SK-N-SH (cell line): Measurements from ENCODE around the gene FGD1. TPM values are rescaled to one million over a fixed set of nuclear protein-coding genes. Genes with fewer than 3 reads are reported as not detected.

Source experiments
- CTCF ChIA-PET: fragments of 300-600, 350-600 bp; formaldehyde crosslinking; extraction: SDS; loops from one replicate; lab custom pipeline; 2021; lab: Yijun Ruan, JAX
- POLR2A ChIA-PET: fragments of 350-600 bp; sonication (Branson Sonifier 250); formaldehyde crosslinking; extraction: SDS; loops from one replicate; lab custom pipeline; 2020; ENCODE audit warnings: antibody characterized with exemption, inconsistent platforms; lab: Yijun Ruan, JAX
- DNase-seq: peaks from one replicate; pipeline ENCODE4 v3.0.0; 2012
- H2AFZ ChIP-seq: fragments of 200-600 bp; sonication (generic); 2 replicates; pipeline ENCODE4 v1.8.1; 2016; ENCODE audit warnings: antibody characterized with exemption, mild to moderate bottlenecking, low read depth
- H3F3A ChIP-seq: fragments of 200-600 bp; sonication (generic); replicated peaks from 2 replicates; pipeline ENCODE3; 2016; ENCODE audit warnings: antibody characterized with exemption, mild to moderate bottlenecking; ENCODE audit not compliant: insufficient read depth
- H3K27ac ChIP-seq, 2 experiments: fragments of 200-500 bp in 1 of 2; fragments of 200-600 bp in 1 of 2; sonication (Bioruptor generic) in 1 of 2; sonication (generic), shearing (Covaris generic) in 1 of 2; 2 replicates each; pipeline versions ENCODE4 v1.5.1 to v1.6.1; 2014 to 2016; ENCODE audit warnings: low read depth in 2 of 2, inconsistent platforms in 1 of 2, low read length in 1 of 2, mild to moderate bottlenecking in 1 of 2, mixed read lengths in 1 of 2
- H3K27me3 ChIP-seq: fragments of 200-600 bp; sonication (generic), shearing (Covaris generic); 2 replicates; pipeline ENCODE4 v1.6.1; 2016; ENCODE audit warnings: mixed run types; ENCODE audit not compliant: insufficient read depth
- H3K36me3 ChIP-seq, 2 experiments: fragments of 200-500 bp in 1 of 2; fragments of 200-600 bp in 1 of 2; sonication (Bioruptor generic) in 1 of 2; sonication (generic) in 1 of 2; replicated peaks in 1 of 2; 2 replicates each; pipeline versions ENCODE3 to v1.5.1; 2014 to 2016; ENCODE audit warnings: low read length in 1 of 2, mild to moderate bottlenecking in 1 of 2; ENCODE audit not compliant: insufficient read depth in 2 of 2, control insufficient read depth in 1 of 2
- H3K4me1 ChIP-seq, 2 experiments: fragments of 200-500 bp in 1 of 2; fragments of 200-600 bp in 1 of 2; sonication (Bioruptor generic) in 1 of 2; sonication (generic), shearing (Covaris generic) in 1 of 2; 2 replicates each; pipeline versions ENCODE4 v1.5.1 to v1.6.1; 2014 to 2016; ENCODE audit warnings: low read depth in 1 of 2, low read length in 1 of 2, mixed run types in 1 of 2; ENCODE audit not compliant: insufficient read depth in 2 of 2, control insufficient read depth in 1 of 2
- H3K4me2 ChIP-seq: fragments of 200-600 bp; sonication (generic), shearing (Covaris generic); 2 replicates; pipeline ENCODE4 v1.6.1; 2017; ENCODE audit warnings: mixed run types
- H3K4me3 ChIP-seq, 2 experiments: fragments of 200-500 bp in 1 of 2; fragments of 200-600 bp in 1 of 2; sonication (Bioruptor generic) in 1 of 2; sonication (generic), shearing (Covaris generic) in 1 of 2; 2 replicates each; pipeline versions ENCODE4 v1.5.1 to v1.8.1; 2014 to 2016; ENCODE audit warnings: low read depth in 2 of 2, inconsistent platforms in 1 of 2, low read length in 1 of 2, mild to moderate bottlenecking in 1 of 2, mixed read lengths in 1 of 2, moderate library complexity in 1 of 2
- H3K79me2 ChIP-seq: fragments of 200-600 bp; sonication (generic); 2 replicates; pipeline ENCODE4 v1.8.1; 2017; ENCODE audit warnings: mild to moderate bottlenecking; ENCODE audit not compliant: insufficient read depth
- H3K9ac ChIP-seq: fragments of 200-600 bp; sonication (generic); 2 replicates; pipeline ENCODE4 v1.6.1; 2017; ENCODE audit warnings: mixed run types
- H3K9me2 ChIP-seq: fragments of 200-600 bp; sonication (generic); 2 replicates; pipeline ENCODE4 v1.6.1; 2017; ENCODE audit warnings: mixed run types
- H3K9me3 ChIP-seq: fragments of 200-600 bp; sonication (generic); 2 replicates; pipeline ENCODE4 v1.6.1; 2017; ENCODE audit warnings: mixed run types, mild to moderate bottlenecking, moderate library complexity
- H4K20me1 ChIP-seq: fragments of 200-600 bp; sonication (generic); 2 replicates; pipeline ENCODE4 v1.6.1; 2017; ENCODE audit warnings: mild to moderate bottlenecking, mixed run types; ENCODE audit not compliant: insufficient read depth
- CTCF ChIP-seq: fragments of 200-600 bp; sonication (generic); IDR thresholded peaks from 2 replicates; pipeline ENCODE4 v1.6.1; 2017; ENCODE audit warnings: antibody characterized with exemption, mild to moderate bottlenecking, moderate library complexity
- ELF1 ChIP-seq: IDR thresholded peaks from 2 replicates; pipeline ENCODE4 v1.4.0; 2012
- EZH2phosphoT487 ChIP-seq: fragments of 200-600 bp; sonication (generic); IDR thresholded peaks from 2 replicates; pipeline ENCODE4 v1.6.1; 2017; ENCODE audit warnings: low read depth, mixed run types, mild to moderate bottlenecking, antibody characterized with exemption, moderate library complexity, borderline replicate concordance
- FOSL2 ChIP-seq: IDR thresholded peaks from 2 replicates; pipeline ENCODE4 v1.4.0; 2012; ENCODE audit warnings: low read depth, mild to moderate bottlenecking, moderate library complexity, borderline replicate concordance
- FOXM1 ChIP-seq: IDR thresholded peaks from 2 replicates; pipeline ENCODE4 v1.4.0; 2012; ENCODE audit warnings: low read depth, mild to moderate bottlenecking
- GABPA ChIP-seq: IDR thresholded peaks from 2 replicates; pipeline ENCODE4 v1.4.0; 2012; ENCODE audit warnings: low read depth, mild to moderate bottlenecking
- JUND ChIP-seq: IDR thresholded peaks from 2 replicates; pipeline ENCODE4 v1.4.0; 2012
- MEF2A ChIP-seq: IDR thresholded peaks from 2 replicates; pipeline ENCODE4 v1.4.0; 2012; ENCODE audit warnings: low read depth, borderline replicate concordance
- NRF1 ChIP-seq: IDR thresholded peaks from 2 replicates; pipeline ENCODE4 v1.6.1; 2012; ENCODE audit warnings: low read depth, mild to moderate bottlenecking, low read length
- PBX3 ChIP-seq: IDR thresholded peaks from 2 replicates; pipeline ENCODE4; 2012
- POLR2AphosphoS5 ChIP-seq: IDR thresholded peaks from 2 replicates; pipeline ENCODE4 v1.6.1; 2012; ENCODE audit warnings: low read depth, low read length
- REST ChIP-seq: IDR thresholded peaks from 2 replicates; pipeline ENCODE4 v1.6.1; 2012; ENCODE audit warnings: mild to moderate bottlenecking, low read depth, low read length, moderate library complexity
- RFX5 ChIP-seq: IDR thresholded peaks from 2 replicates; pipeline ENCODE4 v1.6.1; 2012; ENCODE audit warnings: mild to moderate bottlenecking, improper control_type of control experiment, low read length
- SIN3A ChIP-seq: IDR thresholded peaks from 2 replicates; pipeline ENCODE4 v1.6.1; 2012; ENCODE audit warnings: low read depth, mild to moderate bottlenecking, low read length, moderate library complexity, borderline replicate concordance
- SMC3 ChIP-seq: IDR thresholded peaks from 2 replicates; pipeline ENCODE4 v1.6.1; 2012; ENCODE audit warnings: low read depth, low read length, improper control_type of control experiment
- TAF1 ChIP-seq: IDR thresholded peaks from 2 replicates; pipeline ENCODE4 v1.6.1; 2012; ENCODE audit warnings: low read depth, mild to moderate bottlenecking, low read length, moderate library complexity, borderline replicate concordance
- WGBS: methylation state at CpG from one replicate; pipeline ENCODE4 v1.1.6; 2017; ENCODE audit warnings: low lambda C conversion rate; 5-methylcytosine and 5-hydroxymethylcytosine counted together
- polyA plus RNA-seq, 3 experiments: library from polyadenylated mRNA; depleted of rRNA; stranded (reverse); fragments of >200 nt; gene quantifications; 2 replicates each; pipeline ENCODE4 v1.2.3, GENCODE V29; 2012

FGD1 gene
- polyA plus RNA-seq, 1 of the 3 experiments (the other 2 are of a cell fraction): 6.3 TPM

- POLR2A ChIA-PET: interaction anchor here (0.7 kb wide), 1 partner anchor 49 kb away, joined by 4 read pairs; no protein-coding TSS in a partner anchor
- WGBS: 62% methylated on average over 4 of the region's 5 CpGs
These were observed 48.6 kb downstream of the FGD1 start for GRCh38 chrX:54447461-54447860.

GRCh38 chrX:54446084-54446483 lies 50.0 kb downstream of the FGD1 start:
- Histone ChIP-seq H3K79me2 (peaks cover 26% of the 10 kb centered on the region), H3K4me1 (peaks cover 0 to 6% of the 10 kb centered on the region in 2 experiments; a peak in 2 of 4 replicates), H3K9me2 (no peaks in the 10 kb centered on the region), H3K9ac (no peak overlapping the region), H3F3A (no peaks in the 10 kb centered on the region), H3K4me2 (no peak overlapping the region), H3K4me3 (no peak overlapping the region), H3K36me3 (peaks cover 10 to 29% of the 10 kb centered on the region in 2 experiments), H2AFZ (no peak overlapping the region), H3K9me3 (no peaks in the 10 kb centered on the region)
- ChIA-PET CTCF (interaction anchor here (0.6 kb wide), 1 partner anchor 228 kb away, joined by 3 read pairs; no protein-coding TSS in a partner anchor), POLR2A (no interaction called here)
- no peak for DNase-seq
- 88% methylated on average over 10 of the region's 17 CpGs for WGBS
- TF ChIP-seq TAF1: no peak
- no peak for TF ChIP-seq FOSL2
- TF ChIP-seq, all 33 proteins: peak for 0
- no peaks in the 10 kb centered on the region for H3K27me3 ChIP-seq
- H3K27ac ChIP-seq: no peak overlapping the region
- no peaks in the 10 kb centered on the region for H4K20me1 ChIP-seq

More at GRCh38 chrX:54447461-54447860, 48.6 kb downstream of the FGD1 start:
- no peaks in the 10 kb centered on the region for H3K9me2 ChIP-seq
- H3F3A ChIP-seq: no peaks in the 10 kb centered on the region
- no peak for DNase-seq
- H3K27ac ChIP-seq: no peak overlapping the region
- H3K79me2 ChIP-seq: peaks cover 12% of the 10 kb centered on the region
- no peak overlapping the region for H2AFZ ChIP-seq
- TF ChIP-seq GABPA (no peak), SIN3A (no peak), FOXM1 (no peak), FOSL2 (no peak), CTCF (peak; percentile 32)
- H3K27me3 ChIP-seq: no peaks in the 10 kb centered on the region
- H3K4me2 ChIP-seq: no peak overlapping the region
- no peaks in the 10 kb centered on the region for H3K4me1 ChIP-seq
- H3K4me3 ChIP-seq: no peak overlapping the region
- no peaks in the 10 kb centered on the region for H4K20me1 ChIP-seq
- no peaks in the 10 kb centered on the region for H3K9me3 ChIP-seq
- peaks cover 10 to 29% of the 10 kb centered on the region in 2 experiments for H3K36me3 ChIP-seq
- CTCF ChIA-PET: no interaction called here
- no peak overlapping the region for H3K9ac ChIP-seq

- Histone ChIP-seq H3K4me1 (peaks cover 0 to 7% of the 10 kb centered on the region in 2 experiments; a peak in 2 of 4 replicates), H3K4me2 (no peak overlapping the region), H3K4me3 (no peak overlapping the region), H3K9ac (no peak overlapping the region), H4K20me1 (no peaks in the 10 kb centered on the region), H3F3A (no peaks in the 10 kb centered on the region), H3K9me2 (no peaks in the 10 kb centered on the region), H3K79me2 (peaks cover 35% of the 10 kb centered on the region), H3K27me3 (no peaks in the 10 kb centered on the region), H3K36me3 (peaks cover 10 to 26% of the 10 kb centered on the region in 2 experiments), H2AFZ (no peak overlapping the region), H3K9me3 (no peaks in the 10 kb centered on the region), H3K27ac (no peak overlapping the region)
- WGBS: 92% methylated on average over 6 of the region's 6 CpGs
- no peak for DNase-seq
- CTCF ChIA-PET: interaction anchor here (0.7 kb wide), 1 partner anchor 83 kb away, joined by 3 read pairs; no protein-coding TSS in a partner anchor
- POLR2A ChIA-PET: no interaction called here
- TF ChIP-seq SMC3 (no peak), GABPA (no peak), ELF1 (no peak), EZH2phosphoT487 (no peak), MEF2A (no peak), NRF1 (no peak), FOXM1 (no peak), RFX5 (no peak), POLR2AphosphoS5 (no peak), PBX3 (no peak), REST (no peak), JUND (no peak)
These were observed 51.3 kb downstream of the FGD1 start for GRCh38 chrX:54444752-54445151.
